HEK293 (cell line): Measurements from ENCODE around the gene DXO.

Source experiments
- BCL11A ChIP-seq: fragments of 450-650 bp; formaldehyde crosslinking; IDR thresholded peaks from 2 replicates; pipeline ENCODE4 v1.5.1; 2016; ENCODE audit warnings: low read depth, missing biosample characterization, missing genetic modification characterization
- BCL11B ChIP-seq: fragments of 450-650 bp; formaldehyde crosslinking; IDR thresholded peaks from 2 replicates; pipeline ENCODE4 v1.5.1; 2016; ENCODE audit warnings: low read depth, missing biosample characterization, missing genetic modification characterization
- HOXA7 ChIP-seq: sonication (generic); formaldehyde crosslinking; IDR thresholded peaks from 2 replicates; pipeline ENCODE4 v1.8.1; 2022; ENCODE audit warnings: missing genetic modification reagents, borderline replicate concordance
- HOXD13 ChIP-seq: sonication (generic); formaldehyde crosslinking; IDR thresholded peaks from 2 replicates; pipeline ENCODE4 v1.8.0; 2022; ENCODE audit warnings: missing genetic modification reagents, borderline replicate concordance
- KLF10 ChIP-seq: fragments of 450-650 bp; IDR thresholded peaks from 2 replicates; pipeline ENCODE4 v1.5.1; 2018; ENCODE audit warnings: missing biosample characterization, mild to moderate bottlenecking, missing genetic modification characterization
- MZF1 ChIP-seq: fragments of 450-650 bp; formaldehyde crosslinking; IDR thresholded peaks from 2 replicates; pipeline ENCODE4 v1.5.1; 2017; ENCODE audit warnings: missing biosample characterization, missing genetic modification characterization, borderline replicate concordance
- OVOL3 ChIP-seq: fragments of 450-650 bp; formaldehyde crosslinking; IDR thresholded peaks from 2 replicates; pipeline ENCODE4 v1.5.1; 2016; ENCODE audit warnings: missing biosample characterization, missing genetic modification characterization
- PRDM2 ChIP-seq: fragments of 450-650 bp; formaldehyde crosslinking; IDR thresholded peaks from 2 replicates; pipeline ENCODE4 v1.5.1; 2016; ENCODE audit warnings: missing biosample characterization, missing genetic modification characterization, borderline replicate concordance
- REPIN1 ChIP-seq: fragments of 450-650 bp; formaldehyde crosslinking; IDR thresholded peaks from 2 replicates; pipeline ENCODE4 v1.5.1; 2017; ENCODE audit warnings: missing biosample characterization, missing genetic modification characterization, low read depth
- TCF7L2 ChIP-seq: IDR thresholded peaks from 2 replicates; pipeline ENCODE4 v1.6.1; 2011; ENCODE audit warnings: low read depth, mild to moderate bottlenecking, inconsistent platforms, low read length, moderate library complexity, borderline replicate concordance
- YY1 ChIP-seq: fragments of 450-650 bp; formaldehyde crosslinking; IDR thresholded peaks from 2 replicates; pipeline ENCODE4 v1.5.1; 2018; ENCODE audit warnings: missing biosample characterization, missing genetic modification characterization
- ZBTB8A ChIP-seq: fragments of 450-650 bp; formaldehyde crosslinking; IDR thresholded peaks from 2 replicates; pipeline ENCODE4 v1.5.1; 2016; ENCODE audit warnings: missing biosample characterization, missing genetic modification characterization
- ZFHX2 ChIP-seq: fragments of 450-650 bp; formaldehyde crosslinking; conservative IDR thresholded peaks from 2 replicates; pipeline ENCODE4 v1.5.1; 2016; ENCODE audit warnings: missing biosample characterization, missing genetic modification characterization
- ZFP41 ChIP-seq: fragments of 450-650 bp; formaldehyde crosslinking; IDR thresholded peaks from 2 replicates; pipeline ENCODE4 v1.5.1; 2016; ENCODE audit warnings: missing biosample characterization, missing genetic modification characterization, borderline replicate concordance
- ZNF16 ChIP-seq: fragments of 450-650 bp; formaldehyde crosslinking; IDR thresholded peaks from 2 replicates; pipeline ENCODE4 v1.5.1; 2016; ENCODE audit warnings: low read depth, missing biosample characterization, missing genetic modification characterization
- ZNF19 ChIP-seq: fragments of 450-650 bp; formaldehyde crosslinking; IDR thresholded peaks from 2 replicates; pipeline ENCODE4; 2016; ENCODE audit warnings: missing biosample characterization, missing genetic modification characterization, low read depth
- ZNF366 ChIP-seq: fragments of 450-650 bp; formaldehyde crosslinking; conservative IDR thresholded peaks from 2 replicates; pipeline ENCODE4 v1.5.1; 2016; ENCODE audit warnings: missing biosample characterization, missing genetic modification characterization
- ZNF488 ChIP-seq: fragments of 450-650 bp; formaldehyde crosslinking; IDR thresholded peaks from 2 replicates; pipeline ENCODE4 v1.5.1; 2016; ENCODE audit warnings: missing biosample characterization, missing genetic modification characterization
- ZNF529 ChIP-seq: fragments of 450-650 bp; formaldehyde crosslinking; IDR thresholded peaks from 2 replicates; pipeline ENCODE4 v1.5.1; 2017; ENCODE audit warnings: missing genetic modification characterization, missing biosample characterization; ENCODE audit not compliant: insufficient replicate concordance
- ZNF544 ChIP-seq: fragments of 450-650 bp; formaldehyde crosslinking; IDR thresholded peaks from 2 replicates; pipeline ENCODE4 v1.5.0; 2017; ENCODE audit warnings: missing biosample characterization, missing genetic modification characterization
- ZNF549 ChIP-seq: fragments of 450-650 bp; IDR thresholded peaks from 2 replicates; pipeline ENCODE4 v1.5.1; 2018; ENCODE audit warnings: missing biosample characterization, missing genetic modification characterization, mild to moderate bottlenecking, inconsistent platforms, moderate library complexity
- ZNF596 ChIP-seq: fragments of 450-650 bp; IDR thresholded peaks from 2 replicates; pipeline ENCODE4 v1.5.0; 2018; ENCODE audit warnings: missing biosample characterization, mild to moderate bottlenecking, missing genetic modification characterization, moderate library complexity
- ZNF624 ChIP-seq: fragments of 450-650 bp; formaldehyde crosslinking; IDR thresholded peaks from 2 replicates; pipeline ENCODE4 v1.5.1; 2017; ENCODE audit warnings: missing biosample characterization, missing genetic modification characterization
- TF ChIP-seq, protein P1 (sequence below): sonication (generic); formaldehyde crosslinking; IDR thresholded peaks from 2 replicates; pipeline ENCODE4 v1.8.1; 2022; ENCODE audit warnings: mild to moderate bottlenecking, moderate library complexity, missing genetic modification reagents
- TF ChIP-seq, protein P2 (sequence below): fragments of 450-650 bp; formaldehyde crosslinking; IDR thresholded peaks from 2 replicates; pipeline ENCODE4 v1.5.1; 2016; ENCODE audit warnings: missing biosample characterization, missing genetic modification characterization, low read depth
- TF ChIP-seq, protein P3 (sequence below): fragments of 450-650 bp; formaldehyde crosslinking; IDR thresholded peaks from 2 replicates; pipeline ENCODE4 v1.5.1; 2016; ENCODE audit warnings: missing biosample characterization, missing genetic modification characterization

DXO gene

DNA sequence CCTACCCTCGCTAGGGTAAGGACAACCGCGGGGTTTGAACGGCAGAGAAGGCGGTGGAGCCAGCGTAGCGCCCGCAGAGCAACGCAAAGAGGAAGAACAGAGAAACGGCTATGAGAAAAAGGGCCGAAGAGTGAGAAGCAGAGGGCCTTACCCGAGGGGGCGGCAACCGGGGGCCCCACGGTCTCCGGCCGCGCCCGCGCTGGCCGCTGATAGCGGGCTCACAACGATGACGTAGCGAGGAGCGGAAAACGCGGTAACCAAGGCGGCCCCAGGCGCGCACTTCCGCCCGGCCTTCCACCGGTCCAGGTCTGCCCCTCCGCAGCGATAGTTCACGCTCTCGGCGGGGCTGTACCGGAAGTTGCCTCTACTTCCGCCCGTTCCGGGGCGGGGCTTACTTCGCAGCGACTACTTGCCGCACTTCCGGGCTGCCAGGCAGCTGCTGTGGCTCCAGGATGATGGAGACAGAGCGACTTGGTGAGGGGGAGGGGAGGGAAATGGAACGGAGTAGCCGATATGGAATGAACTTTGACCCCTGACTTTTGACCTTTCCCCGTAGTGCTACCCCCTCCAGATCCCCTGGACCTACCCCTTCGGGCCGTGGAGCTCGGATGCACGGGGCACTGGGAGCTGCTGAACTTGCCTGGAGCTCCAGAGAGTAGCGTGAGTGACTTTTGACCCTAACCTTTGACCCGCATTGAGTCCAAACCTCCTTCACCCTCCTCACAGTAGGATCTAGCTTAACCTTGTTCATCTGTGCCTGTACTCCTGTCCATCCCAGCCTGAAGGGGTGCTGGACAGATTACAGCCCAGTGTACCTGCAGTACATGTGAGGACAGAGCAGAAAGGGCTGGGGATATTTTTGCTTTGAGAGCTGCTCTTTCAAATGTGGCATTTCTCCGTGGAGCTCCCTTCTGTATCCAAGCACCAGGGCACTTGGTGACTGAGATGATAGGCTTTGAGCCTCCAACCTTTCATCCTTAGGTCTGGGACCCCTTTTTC, 12.9 kb downstream of the DXO start, which contains the start of the genes NELFE and SKIC2 (continued):
- TF ChIP-seq ZNF488 (tag by site-specific recombination), result no peak
- TF ChIP-seq KLF10 (tag by site-specific recombination), result peak; percentile 76; the same call in 1 of the 2 replicates
- no peak for TF ChIP-seq TCF7L2
- TF ChIP-seq ZBTB8A (tag by site-specific recombination), result peak; percentile 86
- TF ChIP-seq PRDM2 (tag by site-specific recombination), result no peak
- peak; percentile 44 for TF ChIP-seq YY1 (tag by site-specific recombination)
- TF ChIP-seq REPIN1, result no peak
- TF ChIP-seq, protein P1, sequence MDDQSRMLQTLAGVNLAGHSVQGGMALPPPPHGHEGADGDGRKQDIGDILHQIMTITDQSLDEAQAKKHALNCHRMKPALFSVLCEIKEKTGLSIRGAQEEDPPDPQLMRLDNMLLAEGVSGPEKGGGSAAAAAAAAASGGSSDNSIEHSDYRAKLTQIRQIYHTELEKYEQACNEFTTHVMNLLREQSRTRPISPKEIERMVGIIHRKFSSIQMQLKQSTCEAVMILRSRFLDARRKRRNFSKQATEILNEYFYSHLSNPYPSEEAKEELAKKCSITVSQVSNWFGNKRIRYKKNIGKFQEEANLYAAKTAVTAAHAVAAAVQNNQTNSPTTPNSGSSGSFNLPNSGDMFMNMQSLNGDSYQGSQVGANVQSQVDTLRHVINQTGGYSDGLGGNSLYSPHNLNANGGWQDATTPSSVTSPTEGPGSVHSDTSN, result peak; percentile 52; the same call in 1 of the 2 replicates
- no peak for TF ChIP-seq ZNF596 (tag by site-specific recombination)
- TF ChIP-seq ZNF19, result no peak
- TF ChIP-seq MZF1, result no peak
- no peak for TF ChIP-seq ZNF624 (tag by site-specific recombination)
- TF ChIP-seq ZNF366 (tag by site-specific recombination), result no peak
- TF ChIP-seq ZFHX2 (tag by site-specific recombination), result peak; percentile 31; the same call in 1 of the 2 replicates
- no peak for TF ChIP-seq ZNF549 (tag by site-specific recombination)
- TF ChIP-seq ZNF16 (tag by site-specific recombination), result no peak
- no peak for TF ChIP-seq ZNF544 (tag by site-specific recombination)
- TF ChIP-seq, protein P2, sequence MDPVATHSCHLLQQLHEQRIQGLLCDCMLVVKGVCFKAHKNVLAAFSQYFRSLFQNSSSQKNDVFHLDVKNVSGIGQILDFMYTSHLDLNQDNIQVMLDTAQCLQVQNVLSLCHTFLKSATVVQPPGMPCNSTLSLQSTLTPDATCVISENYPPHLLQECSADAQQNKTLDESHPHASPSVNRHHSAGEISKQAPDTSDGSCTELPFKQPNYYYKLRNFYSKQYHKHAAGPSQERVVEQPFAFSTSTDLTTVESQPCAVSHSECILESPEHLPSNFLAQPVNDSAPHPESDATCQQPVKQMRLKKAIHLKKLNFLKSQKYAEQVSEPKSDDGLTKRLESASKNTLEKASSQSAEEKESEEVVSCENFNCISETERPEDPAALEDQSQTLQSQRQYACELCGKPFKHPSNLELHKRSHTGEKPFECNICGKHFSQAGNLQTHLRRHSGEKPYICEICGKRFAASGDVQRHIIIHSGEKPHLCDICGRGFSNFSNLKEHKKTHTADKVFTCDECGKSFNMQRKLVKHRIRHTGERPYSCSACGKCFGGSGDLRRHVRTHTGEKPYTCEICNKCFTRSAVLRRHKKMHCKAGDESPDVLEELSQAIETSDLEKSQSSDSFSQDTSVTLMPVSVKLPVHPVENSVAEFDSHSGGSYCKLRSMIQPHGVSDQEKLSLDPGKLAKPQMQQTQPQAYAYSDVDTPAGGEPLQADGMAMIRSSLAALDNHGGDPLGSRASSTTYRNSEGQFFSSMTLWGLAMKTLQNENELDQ, result no peak
- TF ChIP-seq ZNF529, result no peak
- TF ChIP-seq, protein P3, sequence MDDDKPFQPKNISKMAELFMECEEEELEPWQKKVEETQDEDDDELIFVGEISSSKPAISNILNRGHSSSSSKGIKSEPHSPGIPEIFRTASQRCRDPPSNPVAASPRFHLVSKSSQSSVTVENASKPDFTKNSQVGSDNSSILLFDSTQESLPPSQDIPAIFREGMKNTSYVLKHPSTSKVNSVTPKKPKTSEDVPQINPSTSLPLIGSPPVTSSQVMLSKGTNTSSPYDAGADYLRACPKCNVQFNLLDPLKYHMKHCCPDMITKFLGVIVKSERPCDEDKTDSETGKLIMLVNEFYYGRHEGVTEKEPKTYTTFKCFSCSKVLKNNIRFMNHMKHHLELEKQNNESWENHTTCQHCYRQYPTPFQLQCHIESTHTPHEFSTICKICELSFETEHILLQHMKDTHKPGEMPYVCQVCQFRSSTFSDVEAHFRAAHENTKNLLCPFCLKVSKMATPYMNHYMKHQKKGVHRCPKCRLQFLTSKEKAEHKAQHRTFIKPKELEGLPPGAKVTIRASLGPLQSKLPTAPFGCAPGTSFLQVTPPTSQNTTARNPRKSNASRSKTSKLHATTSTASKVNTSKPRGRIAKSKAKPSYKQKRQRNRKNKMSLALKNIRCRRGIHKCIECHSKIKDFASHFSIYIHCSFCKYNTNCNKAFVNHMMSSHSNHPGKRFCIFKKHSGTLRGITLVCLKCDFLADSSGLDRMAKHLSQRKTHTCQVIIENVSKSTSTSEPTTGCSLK (tag by site-specific recombination), result no peak
- no peak; the same call in 1 of the 2 replicates for TF ChIP-seq HOXD13
- TF ChIP-seq ZFP41 (tag by site-specific recombination), result no peak
- TF ChIP-seq BCL11B (tag by site-specific recombination), result peak; percentile 99
- no peak for TF ChIP-seq HOXA7
- peak; percentile 99 for TF ChIP-seq BCL11A
- peak; percentile 96 for TF ChIP-seq OVOL3 (tag by site-specific recombination)
